HEK293 (cell line): ENCODE results near the gene FIGLA.

Source experiments
- CTCF ChIA-PET: fragments of 350-600 bp; formaldehyde crosslinking; extraction: SDS; loops from one replicate; lab custom pipeline; 2021; ENCODE audit warnings: antibody characterized with exemption; lab: Yijun Ruan, JAX
- POLR2A ChIA-PET: fragments of 300-600 bp; formaldehyde crosslinking; extraction: SDS; loops from one replicate; lab custom pipeline; 2020; ENCODE audit warnings: antibody characterized with exemption, inconsistent platforms; lab: Yijun Ruan, JAX
- H3K27ac ChIP-seq: fragments of 200-500 bp; sonication (Bioruptor generic); 2 replicates; pipeline ENCODE4 v1.5.1; 2014; ENCODE audit warnings: low read depth, low read length, control low read depth, inconsistent platforms; ENCODE audit errors: extremely low read depth
- H3K36me3 ChIP-seq, 2 experiments: fragments of 200-500 bp in 1 of 2; sonication (Bioruptor generic) in 1 of 2; 1 replicate in 1 of 2; 2 replicates in 1 of 2; pipeline ENCODE4 v1.5.1; 2014 to 2017; ENCODE audit warnings: inconsistent platforms in 2 of 2, low read length in 2 of 2; ENCODE audit not compliant: control insufficient read depth in 2 of 2, insufficient read depth in 1 of 2
- H3K4me1 ChIP-seq: fragments of 200-500 bp; sonication (Bioruptor generic); 2 replicates; pipeline ENCODE4 v1.5.1; 2014; ENCODE audit warnings: mild to moderate bottlenecking, low read length, inconsistent platforms; ENCODE audit not compliant: control insufficient read depth, insufficient read depth
- H3K4me3 ChIP-seq: 2 replicates; pipeline ENCODE4 v1.5.1; 2011; ENCODE audit warnings: low read depth, mild to moderate bottlenecking, control low read depth, low read length, moderate library complexity
- H3K9me3 ChIP-seq: fragments of 200-500 bp; sonication (Bioruptor generic); 2 replicates; pipeline ENCODE4 v1.5.1; 2014; ENCODE audit warnings: low read depth, low read length, inconsistent platforms; ENCODE audit not compliant: control insufficient read depth, insufficient read depth
- AEBP2 ChIP-seq: fragments of 450-650 bp; formaldehyde crosslinking; IDR thresholded peaks from 2 replicates; pipeline ENCODE4 v1.5.1; 2016; ENCODE audit warnings: missing biosample characterization, missing genetic modification characterization, borderline replicate concordance
- PRDM2 ChIP-seq: fragments of 450-650 bp; formaldehyde crosslinking; IDR thresholded peaks from 2 replicates; pipeline ENCODE4 v1.5.1; 2016; ENCODE audit warnings: missing biosample characterization, missing genetic modification characterization, borderline replicate concordance
- SCRT1 ChIP-seq: fragments of 450-650 bp; formaldehyde crosslinking; IDR thresholded peaks from 2 replicates; pipeline ENCODE4 v1.5.1; 2016; ENCODE audit warnings: missing biosample characterization, missing genetic modification characterization, borderline replicate concordance
- SCRT2 ChIP-seq: fragments of 450-650 bp; formaldehyde crosslinking; IDR thresholded peaks from 2 replicates; pipeline ENCODE4 v1.5.1; 2016; ENCODE audit warnings: missing biosample characterization, missing genetic modification characterization
- ZBTB1 ChIP-seq: fragments of 450-650 bp; formaldehyde crosslinking; IDR thresholded peaks from 2 replicates; pipeline ENCODE4 v1.5.1; 2016; ENCODE audit warnings: missing biosample characterization, missing genetic modification characterization
- ZBTB8A ChIP-seq: fragments of 450-650 bp; formaldehyde crosslinking; IDR thresholded peaks from 2 replicates; pipeline ENCODE4 v1.5.1; 2016; ENCODE audit warnings: missing biosample characterization, missing genetic modification characterization
- ZNF239 ChIP-seq: fragments of 450-650 bp; formaldehyde crosslinking; IDR thresholded peaks from 2 replicates; pipeline ENCODE4 v1.5.1; 2016; ENCODE audit warnings: missing biosample characterization, missing genetic modification characterization
- ZNF433 ChIP-seq: fragments of 450-650 bp; formaldehyde crosslinking; IDR thresholded peaks from 2 replicates; pipeline ENCODE4 v1.5.1; 2016; ENCODE audit warnings: missing biosample characterization, missing genetic modification characterization, low read depth
- ZNF449 ChIP-seq: fragments of 450-650 bp; formaldehyde crosslinking; IDR thresholded peaks from 2 replicates; pipeline ENCODE4 v1.5.1; 2017; ENCODE audit warnings: missing biosample characterization, mild to moderate bottlenecking, missing genetic modification characterization, moderate library complexity
- ZNF473 ChIP-seq: fragments of 450-650 bp; formaldehyde crosslinking; IDR thresholded peaks from 2 replicates; pipeline ENCODE4 v1.5.1; 2017; ENCODE audit warnings: missing biosample characterization, missing genetic modification characterization
- ZNF624 ChIP-seq: fragments of 450-650 bp; formaldehyde crosslinking; IDR thresholded peaks from 2 replicates; pipeline ENCODE4 v1.5.1; 2017; ENCODE audit warnings: missing biosample characterization, missing genetic modification characterization
- ZNF701 ChIP-seq: fragments of 450-650 bp; formaldehyde crosslinking; IDR thresholded peaks from 2 replicates; pipeline ENCODE4 v1.5.1; 2016; ENCODE audit warnings: missing biosample characterization, missing genetic modification characterization

Gene FIGLA

GRCh38 chr2:70828115-70828514 is 37.7 kb upstream of the FIGLA start:
- Histone ChIP-seq H3K9me3 (no peaks in the 10 kb centered on the region), H3K4me3 (no peak overlapping the region), H3K36me3 (peaks cover 0 to 10% of the 10 kb centered on the region in 2 experiments; a peak in 1 of 3 replicates), H3K27ac (no peak overlapping the region), H3K4me1 (no peaks in the 10 kb centered on the region)
- TF ChIP-seq SCRT2 (tag by site-specific recombination) (peak; percentile 93), ZNF239 (tag by site-specific recombination) (no peak), SCRT1 (tag by site-specific recombination) (peak; percentile 78; the same call in 1 of the 2 replicates), ZNF473 (tag by site-specific recombination) (no peak), ZNF449 (tag by site-specific recombination) (no peak)
- ChIA-PET CTCF (interaction anchor here (0.7 to 1.0 kb wide), 2 partner anchors 120 to 1231 kb away, joined by 3 to 4 read pairs; no protein-coding TSS in a partner anchor), POLR2A (no interaction called here)

- POLR2A ChIA-PET, result no interaction called here
- TF ChIP-seq PRDM2 (no peak), ZNF624 (tag by site-specific recombination) (no peak), ZBTB1 (tag by site-specific recombination) (no peak), ZNF433 (tag by site-specific recombination) (no peak), AEBP2 (tag by site-specific recombination) (no peak), ZBTB8A (tag by site-specific recombination) (no peak), ZNF701 (tag by site-specific recombination) (no peak)
- TF ChIP-seq, all 188 proteins: peak for 0
- no peaks in the 10 kb centered on the region for H3K4me1 ChIP-seq
- no peak overlapping the region for H3K27ac ChIP-seq
- H3K4me3 ChIP-seq, result no peak overlapping the region
- no peaks in the 10 kb centered on the region for H3K9me3 ChIP-seq
- CTCF ChIA-PET, result interaction anchor here (0.7 to 1.5 kb wide), 2 partner anchors 34 to 1231 kb away, joined by 3 to 4 read pairs; no protein-coding TSS in a partner anchor
- peaks cover 0 to 10% of the 10 kb centered on the region in 2 experiments; a peak in 1 of 3 replicates for H3K36me3 ChIP-seq
These were observed 36.9 kb upstream of the FIGLA start for GRCh38 chr2:70827388-70827787.
